ENCODE results near the gene CMPK1.
"Not testable (repeated sequence)": the region's sequence is repeated elsewhere in the genome, so short reads cannot be mapped to it uniquely, and the experiment has no call there.

CMPK1 gene, protein sequence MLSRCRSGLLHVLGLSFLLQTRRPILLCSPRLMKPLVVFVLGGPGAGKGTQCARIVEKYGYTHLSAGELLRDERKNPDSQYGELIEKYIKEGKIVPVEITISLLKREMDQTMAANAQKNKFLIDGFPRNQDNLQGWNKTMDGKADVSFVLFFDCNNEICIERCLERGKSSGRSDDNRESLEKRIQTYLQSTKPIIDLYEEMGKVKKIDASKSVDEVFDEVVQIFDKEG

DNA sequence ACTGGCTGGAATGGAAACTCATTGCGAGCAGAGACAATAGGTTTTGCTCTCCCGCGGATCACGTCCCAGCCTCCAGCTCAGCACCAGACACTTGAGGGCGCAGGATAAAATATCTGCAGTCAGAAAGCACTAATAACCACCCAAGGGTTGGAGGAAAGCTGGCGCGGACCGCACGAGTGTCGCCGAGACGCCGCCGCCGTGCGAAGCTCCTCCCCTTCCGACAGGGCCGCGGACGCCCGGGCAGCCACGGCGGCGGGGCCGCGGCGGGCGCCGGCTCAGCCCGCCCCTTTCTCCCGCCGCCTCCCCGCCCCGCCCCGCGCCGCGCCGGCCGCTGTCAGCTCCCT lies at the start of gene CMPK1:
Gene CMPK1, plus strand, starts transcription at position 213 of the 344 bp plus-strand sequence. CDS start 156 bp downstream, outside the sequence.
- peak; percentile 87 for DNase-seq

DNA sequence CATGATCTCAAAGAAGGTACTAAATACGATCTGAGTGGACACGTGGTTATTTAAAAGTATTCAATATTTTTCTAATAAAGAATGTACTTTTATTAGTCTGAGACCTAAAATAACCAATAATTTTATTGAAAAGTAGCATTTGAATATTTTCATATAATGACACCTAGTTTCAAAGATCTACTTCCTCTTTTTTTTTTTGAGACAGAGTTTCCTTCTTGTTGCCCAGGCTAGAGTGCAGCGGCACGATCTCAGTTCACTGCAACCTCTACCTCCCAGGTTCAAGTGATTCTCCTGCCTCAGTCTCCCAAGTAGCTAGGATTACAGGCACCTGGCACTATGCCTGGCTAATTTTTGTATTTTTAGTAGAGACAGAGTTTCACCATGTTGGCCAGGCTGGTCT lies 45.5 kb upstream of the CMPK1 start:
- DNase-seq = not testable (repeated sequence)

- not testable (repeated sequence) for DNase-seq
These were observed 38.7 kb upstream of the CMPK1 start for GRCh38 chr1:47294863-47295262.

- DNase-seq = no peak
These were observed 38.0 kb upstream of the CMPK1 start for GRCh38 chr1:47295579-47295978.

- no peak for DNase-seq
These were observed 35.4 kb upstream of the CMPK1 start for GRCh38 chr1:47298025-47298699.

DNA sequence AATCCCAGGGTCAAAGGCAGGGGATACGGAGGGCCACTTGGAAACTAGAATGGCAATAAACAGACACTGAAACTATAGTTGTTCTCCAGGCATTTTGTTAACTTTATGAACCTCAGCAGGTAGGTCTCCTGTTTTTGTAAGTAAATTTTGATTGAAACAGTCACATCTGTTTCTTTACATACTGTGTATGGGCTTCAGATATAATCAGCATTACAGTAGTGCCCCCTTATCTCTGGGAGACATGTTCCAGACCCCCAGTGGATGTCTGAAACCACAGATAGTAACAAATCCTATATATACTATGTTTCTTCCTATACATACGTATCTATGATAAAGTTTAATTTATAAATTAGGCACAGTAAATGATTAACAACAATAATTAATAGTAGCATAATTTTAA lies 31.1 kb upstream of the CMPK1 start:
- DNase-seq = no peak

- DNase-seq = no peak
These were observed 24.2 kb upstream of the CMPK1 start for GRCh38 chr1:47309427-47309826.

DNA sequence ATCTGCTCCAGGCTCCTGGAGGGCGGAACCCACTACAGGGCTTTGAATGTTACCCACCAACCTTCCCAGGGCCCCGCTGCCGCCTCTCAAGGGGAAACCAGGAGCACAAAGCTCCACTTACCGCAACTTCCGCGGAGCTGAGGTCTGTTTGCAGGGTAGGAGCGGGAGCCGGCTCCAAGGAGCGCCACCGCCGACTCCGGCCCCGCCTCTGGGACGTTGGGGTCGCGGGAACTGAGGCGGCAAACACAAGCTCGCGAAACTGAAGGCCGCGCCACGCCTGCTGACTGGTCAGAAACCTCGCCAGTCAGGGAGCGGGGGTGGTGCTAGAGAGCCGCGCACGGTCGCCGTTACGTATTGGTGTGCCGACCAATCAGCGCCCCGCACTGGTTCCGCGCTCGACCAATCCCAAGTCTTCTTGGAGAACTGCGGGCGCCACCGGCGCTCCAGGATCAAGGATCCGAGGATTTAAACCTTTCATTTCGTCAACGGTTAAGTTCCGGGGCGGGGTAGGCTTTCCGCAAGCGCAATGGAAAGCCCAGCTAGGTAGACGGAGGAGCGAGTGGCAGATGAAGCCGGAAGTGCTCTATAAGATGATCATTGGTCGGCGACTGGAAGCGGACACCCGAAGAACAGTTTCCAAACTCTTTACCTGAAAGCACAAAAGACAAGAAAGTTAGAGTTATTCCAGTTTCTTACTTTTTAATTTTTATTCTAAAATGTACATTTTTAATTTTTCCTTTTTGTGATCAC lies 19.5 kb upstream of the CMPK1 start, which contains the start of gene STIL:
Gene STIL, minus strand, starts transcription at position 233 of the 750 bp plus-strand sequence. CDS start 3,828 bp downstream, outside the sequence.
- DNase-seq = peak; percentile 97

- DNase-seq = no peak
These were observed 15.7 kb upstream of the CMPK1 start for GRCh38 chr1:47317841-47318240.

GRCh38 chr1:47319968-47320367 lies 13.6 kb upstream of the CMPK1 start:
- not testable (repeated sequence) for DNase-seq

DNA sequence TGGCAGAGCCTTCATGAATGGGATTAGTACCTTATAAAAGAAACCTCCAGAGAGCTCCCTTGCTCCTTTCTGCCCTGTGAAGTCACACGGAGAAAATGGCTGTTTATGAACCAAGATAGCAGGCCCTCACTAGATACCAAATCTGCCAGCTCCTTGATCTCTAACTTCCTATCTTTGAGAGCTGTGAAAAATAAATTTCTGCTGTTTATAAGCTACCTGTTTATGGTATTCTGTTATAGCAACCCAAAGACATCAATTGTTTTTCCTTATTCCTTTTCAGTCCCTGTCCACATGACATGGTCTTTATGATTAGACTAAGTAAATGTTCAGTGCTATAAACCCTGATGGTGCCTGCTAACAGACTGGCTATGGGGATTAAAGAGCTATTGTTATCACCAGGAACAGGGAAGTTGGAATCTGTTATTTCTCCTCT lies 10.0 kb upstream of the CMPK1 start:
- no peak for DNase-seq

- DNase-seq = no peak
These were observed 8.9 kb upstream of the CMPK1 start for GRCh38 chr1:47324682-47325081.

DNA sequence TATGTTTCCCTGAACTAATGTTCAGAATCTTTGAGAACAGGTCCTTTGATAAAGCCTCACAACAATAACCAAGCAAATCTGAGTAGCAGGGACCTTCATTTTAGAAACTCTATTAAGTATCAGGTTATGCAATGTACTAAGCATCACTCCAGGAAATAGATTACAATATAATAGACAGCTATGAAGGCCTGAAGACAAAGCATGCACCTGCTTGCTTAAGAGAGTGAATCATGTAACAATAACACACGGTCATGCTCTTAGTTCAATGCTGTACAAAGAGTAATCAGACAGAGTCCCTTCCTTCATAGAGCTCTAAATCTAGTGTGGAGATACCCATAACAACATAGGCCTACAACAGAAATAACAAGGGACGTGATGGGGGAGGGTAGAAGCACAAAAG lies 8.1 kb upstream of the CMPK1 start:
- no peak for DNase-seq

- no peak for DNase-seq
These were observed 7.3 kb upstream of the CMPK1 start for GRCh38 chr1:47326271-47326670.

DNA sequence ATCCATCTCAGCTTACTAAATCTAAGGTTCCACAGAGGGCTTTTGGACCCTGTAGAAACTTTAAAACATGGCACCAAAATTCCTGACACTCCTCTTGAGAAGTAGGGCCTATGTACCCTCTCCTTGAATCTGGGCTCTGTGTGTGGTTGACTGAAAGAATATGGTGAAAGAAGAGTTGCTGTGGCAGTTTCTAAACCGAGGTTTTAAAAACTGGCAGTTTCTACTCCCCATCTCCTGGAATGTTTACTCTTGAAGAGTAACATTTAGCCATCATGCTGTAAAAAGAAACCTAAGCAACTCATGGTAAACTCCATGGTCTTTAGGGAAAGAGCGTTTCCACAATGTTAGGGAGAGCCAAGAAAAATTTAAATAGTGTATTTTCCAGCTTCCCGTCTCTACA lies 4.6 kb upstream of the CMPK1 start:
- no peak for DNase-seq

DNA sequence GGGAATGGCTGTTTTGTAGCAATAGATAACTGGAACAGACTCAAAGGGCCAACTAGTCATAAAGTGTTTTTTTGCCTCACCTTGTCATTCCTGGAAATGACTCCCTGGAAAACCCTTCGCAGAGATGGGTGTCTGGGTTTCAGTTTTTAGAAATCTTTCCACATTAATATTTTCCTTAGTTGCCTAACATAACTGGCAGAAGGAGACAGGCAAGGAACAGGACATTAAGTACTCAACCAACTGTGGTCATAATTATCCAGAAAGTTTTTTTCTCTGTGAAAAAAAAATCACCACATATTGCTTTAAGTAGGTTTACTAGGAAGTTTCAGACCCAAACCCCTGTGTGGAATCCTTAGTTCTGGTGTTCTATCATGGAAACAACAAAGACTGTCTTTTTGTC lies 3.4 kb upstream of the CMPK1 start:
- no peak for DNase-seq

DNA sequence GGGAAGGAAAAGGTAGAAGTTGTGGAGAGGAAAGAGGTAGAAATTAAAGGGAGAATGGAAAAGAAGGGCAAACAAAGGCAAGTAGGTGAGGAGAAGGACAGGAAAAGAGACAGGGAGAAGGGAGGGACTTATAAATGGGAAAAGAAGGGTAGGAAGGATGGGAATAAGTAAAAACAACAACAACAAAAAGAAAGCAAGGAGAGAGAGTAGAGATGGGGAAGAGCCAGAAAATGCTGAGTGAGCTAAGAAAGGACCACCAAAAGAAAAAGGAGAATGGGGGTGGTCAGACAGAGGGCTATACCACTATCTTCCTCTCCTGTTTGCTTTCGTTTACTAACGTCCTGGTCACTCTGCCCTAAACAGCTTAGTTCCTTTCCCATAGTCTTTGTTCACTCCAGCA lies 1.7 kb upstream of the CMPK1 start:
- DNase-seq = no peak

- no peak for DNase-seq
These were observed 612 bp upstream of the CMPK1 start for GRCh38 chr1:47332779-47333577.

GRCh38 chr1:47333922-47334764 lies 553 bp downstream of the CMPK1 start:
- DNase-seq = peak; percentile 86

DNA sequence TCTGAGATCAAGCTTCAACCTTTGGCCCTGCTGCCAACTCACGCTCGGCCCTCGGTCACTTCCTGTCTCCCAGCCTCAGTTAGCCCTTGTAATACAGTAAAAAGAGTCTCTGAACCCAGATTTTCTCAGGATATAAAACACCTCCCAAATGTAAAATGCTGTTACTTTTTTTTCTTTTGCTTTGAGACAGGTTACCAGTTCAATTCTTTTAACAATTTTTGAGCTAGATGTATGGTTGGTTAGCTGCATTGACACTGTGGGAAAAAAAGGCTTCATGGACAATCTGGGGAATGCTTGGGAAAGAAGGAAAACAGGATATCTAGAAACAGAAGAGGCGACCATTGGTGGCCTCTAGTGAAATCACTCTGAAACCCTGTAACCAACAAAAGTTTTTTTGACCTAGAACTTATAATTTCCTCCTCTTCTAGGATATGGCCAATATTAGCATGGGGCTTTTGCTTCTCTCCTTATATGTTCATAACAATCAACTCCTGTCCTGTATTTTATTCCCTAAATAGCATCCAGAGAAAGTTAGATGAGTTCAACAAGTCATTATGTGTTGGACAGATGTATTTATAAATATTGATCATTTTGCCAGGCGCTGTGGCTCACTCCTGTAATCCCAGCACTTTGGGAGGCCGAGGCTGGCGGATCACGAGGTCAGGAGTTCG lies 1.3 kb downstream of the CMPK1 start:
- DNase-seq = no peak

- DNase-seq = no peak
These were observed 3.8 kb downstream of the CMPK1 start for GRCh38 chr1:47337350-47337749.

All from activated CD8-positive, alpha-beta memory T cell treated with anti-CD3 and anti-CD28 coated beads, Interleukin-2, amount 50 U/mL, for 48 hours (primary cell).